Uterus (tissue), 2 donors: Measurements from ENCODE around the gene CEP162.

Experiments used
- CTCF ChIP-seq, 4 experiments: fragments of 200-600 bp in 2 of 4; fragments of 450-650 bp in 2 of 4; sonication (generic) in 2 of 4; IDR thresholded peaks; one replicate each; pipeline ENCODE4 v1.5.1; 2016 to 2019; ENCODE audit warnings: antibody characterized with exemption in 4 of 4, mild to moderate bottlenecking in 2 of 4, moderate library complexity in 1 of 4
- POLR2A ChIP-seq, 2 donors: fragments of 450-650 bp; IDR thresholded peaks; one replicate each; pipeline ENCODE4 v1.6.1; 2016; ENCODE audit warnings: antibody characterized with exemption in 2 of 2, mild to moderate bottlenecking in 1 of 2, moderate library complexity in 1 of 2

DNA sequence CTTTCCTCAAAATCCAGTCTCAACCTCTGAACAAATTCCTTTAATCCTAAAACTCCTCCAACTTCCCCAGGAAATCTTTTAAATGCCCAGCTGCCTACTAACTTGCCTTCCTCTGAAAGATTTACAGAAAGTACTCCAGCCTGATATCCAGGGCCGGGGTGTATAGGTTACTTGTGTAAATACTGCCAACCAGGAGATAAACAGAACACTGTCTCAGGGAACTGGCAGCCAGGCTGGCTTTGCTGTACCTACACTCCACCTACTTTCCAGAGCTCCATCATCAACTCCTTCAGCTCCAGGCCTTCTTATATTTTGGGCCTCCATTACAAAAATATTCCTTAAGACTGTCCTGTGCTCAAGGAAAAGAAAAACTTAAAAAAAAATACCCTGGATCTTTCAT, 85.9 kb downstream of the CEP162 start:
- TF ChIP-seq POLR2A (IDR thresholded peaks at IDR 0.05) (no peak), CTCF (IDR thresholded peaks at IDR 0.05) (no peak)
